Cerebellar cortex (tissue), 1 donor: ENCODE measurements around the gene ZPBP.
"Not testable (repeated sequence)": the region's sequence is repeated elsewhere in the genome, so short reads cannot be mapped to it uniquely, and the experiment has no call there.

Source experiments
- DNase-seq: peaks from one replicate; pipeline ENCODE4 v3.0.0-alpha.2; 2015; ENCODE audit warnings: low spot score

The ZPBP gene

DNA sequence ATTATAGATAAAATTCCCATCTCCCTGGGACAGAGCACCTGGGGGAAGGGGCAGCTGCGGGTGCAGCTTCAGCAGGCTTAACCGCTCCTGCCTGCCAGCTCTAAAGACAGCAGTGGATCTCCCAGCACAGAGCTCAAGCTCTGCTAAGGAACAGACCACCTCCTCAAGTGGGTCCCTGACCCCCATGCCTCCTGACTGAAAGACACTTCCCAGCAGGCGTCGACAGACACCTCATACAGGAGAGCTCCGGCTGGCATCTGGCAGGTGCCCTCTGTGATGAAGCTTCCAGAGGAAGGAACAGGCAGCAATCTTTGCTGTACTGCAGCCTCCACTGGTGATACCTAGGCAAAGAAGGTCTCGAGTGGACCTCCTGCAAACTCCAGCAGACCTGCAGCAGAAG lies 51.9 kb downstream of the ZPBP start:
- not testable (repeated sequence) for DNase-seq

DNA sequence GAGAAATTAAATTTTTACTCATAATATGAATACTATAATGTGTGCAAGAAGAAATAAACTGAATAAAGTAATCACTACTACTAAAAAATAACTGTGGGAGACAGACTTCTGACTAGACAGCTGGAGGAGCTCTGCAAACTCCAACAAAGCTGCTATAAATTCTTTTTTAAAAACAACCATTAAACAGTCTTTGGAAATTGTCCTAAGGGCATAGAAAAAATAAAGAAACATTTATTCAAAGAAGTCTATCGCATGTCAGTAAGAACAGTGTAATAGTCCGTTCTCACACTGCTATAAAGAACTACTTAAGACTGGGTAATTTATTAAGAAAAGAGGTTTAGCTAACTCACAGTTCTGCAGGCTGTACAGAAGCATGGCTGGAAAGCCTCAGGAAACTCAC lies 56.0 kb downstream of the ZPBP start:
- no peak for DNase-seq

DNA sequence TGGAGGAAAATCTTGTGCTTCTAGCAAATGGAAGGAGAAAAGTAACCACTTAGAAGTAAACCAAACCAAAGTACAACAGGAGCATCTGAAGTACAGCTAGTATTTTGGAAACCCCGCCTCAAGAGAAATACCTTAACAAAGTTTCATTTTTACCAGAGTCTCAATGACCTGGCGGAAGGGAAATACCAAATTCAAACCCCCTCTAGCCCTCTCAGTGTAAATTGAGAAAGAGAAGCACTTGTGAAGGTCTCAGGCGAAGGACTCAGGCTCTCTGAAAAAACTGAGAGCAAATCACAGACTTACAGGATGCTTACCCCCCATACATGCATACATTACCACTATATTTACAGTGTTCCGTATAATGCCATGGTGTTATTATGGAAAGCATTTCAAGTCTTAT lies 70.1 kb downstream of the ZPBP start:
- no peak for DNase-seq

DNA sequence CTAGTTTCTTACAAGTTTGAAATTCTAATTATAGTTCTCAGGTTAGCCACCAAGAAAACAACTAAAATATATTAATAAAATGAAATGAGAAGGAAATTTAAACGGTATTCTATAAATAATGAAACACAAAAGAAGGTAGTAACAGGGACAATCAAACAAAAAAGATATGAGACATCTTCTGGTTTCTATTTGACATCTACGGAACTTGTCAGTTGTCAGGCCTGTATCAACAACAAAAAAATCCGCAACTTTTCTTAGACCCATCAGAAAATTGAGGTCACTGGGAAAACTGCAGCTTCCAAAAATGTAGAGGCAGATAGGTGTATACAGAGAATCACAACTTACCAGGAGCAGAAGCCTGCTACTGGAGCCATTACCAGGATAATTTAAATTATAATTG lies 70.6 kb downstream of the ZPBP start:
- DNase-seq, result no peak

DNA sequence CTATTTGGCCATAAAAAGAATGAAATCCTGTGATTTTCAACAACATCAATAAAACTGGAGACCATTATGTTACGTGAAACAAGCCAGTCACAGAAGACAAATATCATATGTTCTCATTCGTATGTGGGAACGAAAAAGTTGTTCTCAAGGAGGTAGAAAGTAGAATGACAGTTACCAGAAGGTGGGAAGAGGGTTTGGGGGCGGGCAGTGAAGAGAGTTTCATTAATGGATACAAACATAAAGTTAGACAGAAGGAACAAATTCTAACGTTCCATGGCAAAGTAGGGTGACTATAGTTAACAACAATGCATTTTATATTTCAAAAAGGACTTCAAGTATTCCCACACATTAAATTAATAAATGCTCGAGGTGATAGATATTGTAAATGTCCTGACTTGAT lies 97.4 kb downstream of the ZPBP start:
- DNase-seq, result no peak

DNA sequence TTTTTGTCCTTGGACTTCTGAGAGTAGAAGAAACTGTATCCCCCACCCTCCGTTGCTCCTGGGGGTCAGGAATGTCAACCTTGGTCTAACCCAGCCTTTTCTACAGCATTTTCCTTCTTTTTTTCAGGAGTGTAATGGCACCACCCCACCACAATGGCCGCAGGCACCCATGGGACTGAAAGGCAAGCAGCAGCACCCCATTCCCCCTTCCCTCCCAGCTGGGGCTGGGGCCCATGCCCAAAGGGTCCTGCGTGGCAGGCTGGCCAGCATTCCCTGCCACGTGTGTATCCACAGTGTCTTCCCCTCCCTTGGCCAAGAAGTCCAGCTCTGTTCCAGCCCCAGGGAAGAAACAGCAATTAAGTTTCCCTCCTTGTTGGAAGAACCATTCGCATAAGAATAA lies 106.9 kb downstream of the ZPBP start:
- no peak for DNase-seq

DNA sequence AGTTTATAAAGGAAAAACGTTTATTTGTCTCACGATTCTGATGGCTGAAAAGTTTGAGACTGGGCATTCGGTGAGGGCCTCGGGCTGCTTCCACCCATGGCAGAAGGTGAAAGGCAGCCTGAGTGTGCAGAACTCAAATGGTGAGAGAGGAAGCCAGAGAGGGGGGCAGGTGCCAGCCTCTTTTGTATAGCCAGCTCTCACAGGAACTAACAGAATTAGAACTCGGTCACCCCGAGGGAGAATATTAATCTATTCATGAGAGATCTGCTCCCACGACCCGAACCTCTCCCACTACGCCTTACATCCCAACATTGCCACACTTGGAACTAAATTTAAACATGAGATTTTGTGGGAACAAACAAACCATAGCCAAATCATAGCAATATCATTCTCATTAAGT lies 112.6 kb downstream of the ZPBP start:
- DNase-seq, result no peak

DNA sequence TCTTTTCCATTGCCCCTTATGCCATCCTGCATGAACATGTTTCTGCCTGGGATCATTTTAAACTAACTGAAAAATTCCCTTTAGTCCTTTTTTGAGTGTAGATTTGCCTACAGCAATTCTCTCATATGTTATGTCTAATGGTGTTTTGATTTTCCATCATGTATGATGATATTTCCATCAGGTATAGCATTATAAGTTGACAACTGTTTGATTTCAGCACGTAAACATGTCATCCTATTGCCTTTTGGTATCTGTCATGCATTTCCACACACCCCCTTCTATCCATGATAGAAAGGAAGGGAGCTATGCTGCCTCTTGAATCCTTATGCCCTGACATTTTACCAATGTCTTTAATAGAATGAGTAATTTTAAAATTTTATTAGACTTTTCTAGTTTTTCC lies 116.8 kb downstream of the ZPBP start:
- DNase-seq, result no peak

DNA sequence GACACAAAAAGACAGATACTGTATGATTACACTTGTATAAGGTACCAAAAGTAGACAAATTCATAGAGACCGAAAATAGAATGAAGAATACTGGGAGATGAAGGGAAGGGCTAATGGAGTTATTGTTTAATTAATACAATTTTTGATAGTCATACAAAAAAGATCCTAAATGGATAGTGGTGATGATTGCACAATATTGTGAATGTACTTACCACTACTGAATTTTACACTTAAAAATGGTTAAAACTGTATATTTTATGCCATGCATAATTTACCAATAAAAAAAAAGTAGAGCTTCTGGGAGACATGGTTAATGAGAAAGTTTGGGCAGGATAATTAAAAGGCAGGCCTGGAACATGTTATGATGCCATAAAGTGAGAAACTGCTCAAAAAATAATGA lies 119.0 kb downstream of the ZPBP start:
- no peak for DNase-seq

DNA sequence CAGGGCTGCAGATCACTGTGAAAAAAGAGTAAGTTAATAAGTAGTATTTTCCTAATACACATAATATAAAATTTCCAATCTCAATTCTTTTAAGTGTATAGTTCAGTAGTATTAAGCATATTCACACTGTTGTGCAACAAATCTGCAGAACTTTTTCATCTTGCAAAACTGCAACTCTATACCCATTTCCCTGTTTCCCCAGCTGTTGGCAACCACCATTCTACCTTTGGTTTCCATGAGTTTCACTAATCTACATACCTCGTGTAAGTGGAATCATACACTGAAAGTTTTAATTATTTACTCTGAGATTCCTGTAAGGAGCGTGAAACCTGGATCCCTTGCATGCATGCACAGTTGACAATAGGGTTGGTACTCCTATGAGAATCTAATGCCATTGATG lies 155.4 kb downstream of the ZPBP start:
- no peak for DNase-seq

DNA sequence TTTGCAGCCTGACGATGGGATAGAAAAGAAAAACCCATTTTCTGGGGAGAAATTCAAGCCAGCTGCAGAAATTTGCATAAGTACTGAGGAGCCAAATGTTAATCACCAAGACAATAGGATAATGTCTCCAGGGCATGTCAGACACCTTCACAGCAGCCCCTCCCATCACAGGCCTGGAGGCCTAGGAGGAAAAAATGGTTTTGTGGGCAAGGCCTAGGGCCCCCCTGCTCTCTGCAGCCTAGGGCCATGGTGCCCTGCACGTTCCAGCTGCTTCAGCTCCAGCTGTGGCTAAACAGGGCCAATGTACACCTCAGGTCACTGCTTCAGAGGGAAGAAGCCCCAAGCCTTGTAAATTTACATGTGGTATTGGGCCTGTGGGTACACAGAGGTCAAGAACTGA lies 161.4 kb downstream of the ZPBP start:
- no peak for DNase-seq

DNA sequence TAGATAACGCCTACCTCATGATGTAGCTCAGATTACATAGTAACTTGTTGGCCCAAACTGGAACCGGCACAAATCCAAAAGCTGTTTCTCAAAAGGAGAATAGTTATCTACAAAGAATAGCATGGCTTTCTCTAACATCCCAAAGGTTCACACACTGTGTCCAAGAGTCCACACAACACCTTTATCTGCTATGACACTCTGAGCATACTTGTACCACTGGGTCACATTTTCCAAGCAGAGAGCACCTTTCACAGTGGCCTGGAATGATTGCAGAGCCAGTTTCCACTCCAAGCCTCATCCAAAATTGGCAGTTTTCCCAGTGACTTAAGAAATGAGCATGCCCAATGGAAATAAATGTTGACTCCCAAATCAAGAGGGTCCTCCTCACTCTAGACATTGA lies 164.3 kb downstream of the ZPBP start:
- DNase-seq, result no peak

DNA sequence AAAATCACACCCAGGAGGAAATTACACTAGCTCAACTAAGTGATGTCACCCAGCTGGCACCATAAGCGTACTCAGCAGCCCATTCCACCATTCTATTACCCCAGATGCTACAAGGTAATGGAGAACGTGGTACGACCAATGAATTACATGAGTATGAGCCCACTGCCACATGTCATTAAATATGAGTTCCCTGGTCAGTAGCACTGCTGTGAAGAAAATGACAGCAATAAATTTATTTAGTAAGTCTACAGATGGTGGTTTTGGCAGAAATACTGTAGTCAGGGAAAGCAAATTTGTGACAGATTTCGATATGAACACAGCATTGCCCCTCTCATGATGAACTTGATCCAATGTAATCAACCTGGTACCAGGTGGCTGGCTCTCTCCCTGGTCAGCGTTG lies 165.4 kb downstream of the ZPBP start:
- peak; percentile 96 for DNase-seq

DNA sequence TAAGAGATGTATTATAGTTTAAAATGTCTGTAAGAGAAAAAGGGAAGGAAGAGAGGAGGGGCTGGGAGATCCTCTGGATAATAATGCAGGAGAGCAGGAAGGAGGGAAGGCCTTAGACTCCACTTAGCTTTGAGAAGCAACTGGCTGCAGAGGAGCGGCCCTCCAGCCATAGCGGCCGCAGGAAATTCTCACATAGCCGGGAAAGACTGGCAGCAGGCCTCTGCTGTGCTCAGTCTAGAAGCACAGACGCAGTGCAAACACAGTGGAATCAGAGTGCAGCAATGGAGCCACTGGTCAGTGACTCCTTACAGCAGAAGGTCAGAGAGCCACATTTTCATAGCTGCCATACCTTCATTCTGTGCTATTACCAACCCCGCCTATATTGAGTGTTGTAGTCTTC lies 166.3 kb downstream of the ZPBP start:
- peak; percentile 50 for DNase-seq

DNA sequence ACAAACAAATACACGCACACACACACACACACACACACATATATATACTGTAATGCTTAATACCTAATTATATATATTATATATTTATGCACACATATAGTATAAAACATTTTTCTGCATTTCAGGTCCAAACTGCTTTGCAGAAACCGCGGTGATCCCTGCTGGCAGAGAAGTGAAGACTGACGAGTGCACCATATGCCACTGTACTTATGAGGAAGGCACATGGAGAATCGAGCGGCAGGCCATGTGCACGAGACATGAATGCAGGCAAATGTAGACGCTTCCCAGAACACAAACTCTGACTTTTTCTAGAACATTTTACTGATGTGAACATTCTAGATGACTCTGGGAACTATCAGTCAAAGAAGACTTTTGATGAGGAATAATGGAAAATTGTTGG lies 181.1 kb downstream of the ZPBP start:
- DNase-seq, result peak; percentile 93

DNA sequence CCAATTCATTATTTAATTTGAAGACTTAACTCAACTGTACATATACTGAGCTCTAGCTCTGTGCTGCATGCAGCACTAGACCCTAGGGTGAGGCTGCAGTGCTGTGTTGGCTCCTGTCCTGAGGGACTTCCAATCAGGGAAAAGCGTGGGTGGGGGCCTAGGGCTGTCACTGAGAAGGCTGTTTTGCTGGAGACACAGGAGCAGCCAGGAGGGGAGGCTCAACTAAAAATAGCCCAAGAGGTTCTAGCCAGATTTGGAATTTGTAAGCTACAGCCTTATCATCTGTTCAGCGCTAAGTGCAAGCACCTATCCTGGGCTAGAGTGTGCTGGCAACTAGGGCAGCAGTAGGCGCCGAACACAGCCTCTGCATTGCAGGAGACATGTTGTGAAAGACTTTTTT lies 198.5 kb downstream of the ZPBP start:
- DNase-seq, result peak; percentile 76

DNA sequence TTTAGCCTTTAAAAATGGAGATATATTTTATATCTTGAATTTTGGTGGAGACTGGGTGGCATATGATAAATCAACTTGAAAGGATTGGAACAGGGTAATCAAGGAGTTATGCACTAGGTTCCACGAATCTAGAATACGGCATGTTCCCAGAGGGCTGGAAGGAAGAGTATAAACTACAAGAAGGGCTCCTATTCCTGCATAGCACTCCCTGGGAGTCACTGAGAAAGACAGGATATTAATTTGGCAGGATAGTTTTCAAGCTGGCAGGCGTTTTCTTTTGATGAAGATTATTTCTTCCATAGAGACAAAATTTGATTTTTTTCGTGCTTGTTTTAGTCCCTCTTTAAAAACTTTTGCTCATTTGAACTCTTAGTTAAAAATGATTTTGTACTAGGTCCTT lies 199.9 kb downstream of the ZPBP start:
- DNase-seq, result peak; percentile 79

DNA sequence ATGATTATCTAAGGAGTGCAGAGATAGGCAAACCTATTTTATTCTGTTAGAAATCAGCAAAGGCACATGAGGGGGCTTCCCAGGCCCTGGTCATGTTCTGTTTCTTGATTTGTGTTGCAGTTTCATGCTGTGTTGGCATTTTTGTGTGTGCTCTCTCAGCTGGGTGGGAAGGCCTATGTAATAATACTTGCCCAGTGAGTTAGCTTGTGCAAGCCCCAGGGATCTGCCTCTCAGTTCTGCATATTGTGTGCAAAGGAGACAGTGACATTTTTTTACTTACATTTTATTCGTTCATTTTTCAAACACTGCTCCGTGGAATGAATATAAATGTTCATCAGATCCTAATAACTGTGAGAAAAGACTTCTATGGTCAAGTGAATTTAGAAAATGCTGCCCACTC lies 200.6 kb downstream of the ZPBP start:
- DNase-seq, result peak; percentile 44
